ENCODE measurements around the gene AFDN.

GRCh38 chr6:167826896-167827582 is at the start of gene AFDN:
- TF ChIP-seq CTCF (IDR thresholded peaks at IDR 0.05; ENCODE audit: low read length) (no peak), EZH2 (optimal IDR thresholded peaks at IDR 0.05; ENCODE audit: low read depth, low read length) (no peak)

All from MM.1S (cell line).